GM12878 (cell line): ENCODE data around the gene CENPP. TPM values are rescaled to one million over a fixed set of nuclear protein-coding genes. Genes with fewer than 3 reads are reported as not detected.

Source experiments
- ATF7 ChIP-seq: fragments of 450-650 bp; IDR thresholded peaks from 2 replicates; pipeline ENCODE4 v1.6.1; 2016; ENCODE audit warnings: low read depth, mild to moderate bottlenecking
- BRCA1 ChIP-seq: IDR thresholded peaks from 2 replicates; pipeline ENCODE4 v1.6.1; 2011; ENCODE audit warnings: low read depth, low read length, improper control_type of control experiment
- CEBPB ChIP-seq, 2 experiments: fragments of 150-350 bp in 1 of 2; IDR thresholded peaks; 2 replicates each; pipeline ENCODE4 v1.6.1; 2012 to 2014; ENCODE audit warnings: low read depth in 2 of 2, low read length in 2 of 2, borderline replicate concordance in 1 of 2, inconsistent platforms in 1 of 2
- ETV6 ChIP-seq, 2 experiments: fragments of 450-650 bp in 1 of 2; IDR thresholded peaks in 1 of 2; conservative IDR thresholded peaks in 1 of 2; 2 replicates each; pipeline ENCODE4 v1.6.1; 2014; ENCODE audit warnings: antibody characterized with exemption in 1 of 2, borderline replicate concordance in 1 of 2, low read depth in 1 of 2, mild to moderate bottlenecking in 1 of 2, moderate library complexity in 1 of 2
- EZH2 ChIP-seq: IDR thresholded peaks from 2 replicates; pipeline ENCODE4 v1.6.1; 2012; ENCODE audit warnings: low read depth, mild to moderate bottlenecking, control low read depth, inconsistent platforms, low read length, borderline replicate concordance; ENCODE audit not compliant: control insufficient read depth
- MTA2 ChIP-seq: fragments of 450-650 bp; IDR thresholded peaks from 2 replicates; pipeline ENCODE4 v1.6.1; 2016; ENCODE audit warnings: low read depth, mild to moderate bottlenecking, moderate library complexity
- MTA3 ChIP-seq: IDR thresholded peaks from 2 replicates; pipeline ENCODE4 v1.6.1; 2012; ENCODE audit warnings: low read length, inconsistent platforms, borderline replicate concordance
- RCOR1 ChIP-seq: conservative IDR thresholded peaks from 2 replicates; pipeline ENCODE4 v1.6.1; 2012; ENCODE audit warnings: low read depth, low read length, improper control_type of control experiment
- SIX5 ChIP-seq: IDR thresholded peaks from 2 replicates; pipeline ENCODE4 v1.6.1; 2011; ENCODE audit warnings: mild to moderate bottlenecking, low read depth, low read length, moderate library complexity; ENCODE audit not compliant: severe bottlenecking
- STAT1 ChIP-seq: fragments of 450-650 bp; conservative IDR thresholded peaks from 2 replicates; pipeline ENCODE4 v1.6.1; 2014; ENCODE audit warnings: antibody characterized with exemption, mild to moderate bottlenecking
- WRNIP1 ChIP-seq: IDR thresholded peaks from 2 replicates; pipeline ENCODE4 v1.6.1; 2011; ENCODE audit warnings: low read depth, low read length, improper control_type of control experiment, borderline replicate concordance
- ZNF384 ChIP-seq: IDR thresholded peaks from 2 replicates; pipeline ENCODE4 v1.6.1; 2012; ENCODE audit warnings: low read depth, mild to moderate bottlenecking, low read length, improper control_type of control experiment, borderline replicate concordance
- polyA plus RNA-seq, 11 experiments: library from polyadenylated mRNA; depleted of rRNA in 4 of 11; unstranded in 6 of 11; stranded (reverse) in 5 of 11; fragments of >200 nt; fragmentation: Nextera tagmentation in 4 of 11; fragmentation: Illumina TruSeq in 1 of 11; extraction: Ambion mirVana in 4 of 11; extraction: Trizol in 1 of 11; gene quantifications; 1 replicate in 1 of 11; 2 replicates in 10 of 11; pipeline versions ENCODE4 v1.2.1 to v1.2.3, GENCODE V29; 2011 to 2016; ENCODE audit warnings: inconsistent platforms in 2 of 11, missing spikeins in 2 of 11, low read depth in 1 of 11
- total RNA-seq, 4 experiments: library from RNA; depleted of rRNA in 3 of 4; stranded (reverse); fragments of >200 nt in 3 of 4; fragmentation: Illumina TruSeq in 1 of 4; extraction: Trizol in 1 of 4; gene quantifications; 2 replicates each; pipeline versions ENCODE4 v1.2.1 to v1.2.3, GENCODE V29; 2013 to 2021
- TF ChIP-seq, protein P1 (sequence below): IDR thresholded peaks from 2 replicates; pipeline ENCODE4 v1.6.1; 2011; ENCODE audit warnings: low read depth, low read length, improper control_type of control experiment, borderline replicate concordance
- TF ChIP-seq, protein P2 (sequence below): fragments of 450-650 bp; IDR thresholded peaks from 2 replicates; pipeline ENCODE4 v1.6.1; 2017; ENCODE audit warnings: mild to moderate bottlenecking, moderate library complexity
- TF ChIP-seq, protein P3 (sequence below): IDR thresholded peaks from 2 replicates; pipeline ENCODE4 v1.6.1; 2011; ENCODE audit warnings: borderline replicate concordance, low read depth, mild to moderate bottlenecking, moderate library complexity, mixed read lengths, low read length; ENCODE audit not compliant: insufficient read depth; ENCODE audit errors: extremely low read length
- TF ChIP-seq, protein P4 (sequence below): IDR thresholded peaks from 2 replicates; pipeline ENCODE4 v1.6.1; 2012; ENCODE audit warnings: improper control_type of control experiment, low read depth, low read length; ENCODE audit not compliant: insufficient replicate concordance

Gene CENPP
- total and polyA plus RNA-seq, 10 of the 15 experiments (the other 5 are each of a cell fraction or from before 2014, with no cell fraction given): 9.4 to 31.4 (median 19.8) TPM

DNA sequence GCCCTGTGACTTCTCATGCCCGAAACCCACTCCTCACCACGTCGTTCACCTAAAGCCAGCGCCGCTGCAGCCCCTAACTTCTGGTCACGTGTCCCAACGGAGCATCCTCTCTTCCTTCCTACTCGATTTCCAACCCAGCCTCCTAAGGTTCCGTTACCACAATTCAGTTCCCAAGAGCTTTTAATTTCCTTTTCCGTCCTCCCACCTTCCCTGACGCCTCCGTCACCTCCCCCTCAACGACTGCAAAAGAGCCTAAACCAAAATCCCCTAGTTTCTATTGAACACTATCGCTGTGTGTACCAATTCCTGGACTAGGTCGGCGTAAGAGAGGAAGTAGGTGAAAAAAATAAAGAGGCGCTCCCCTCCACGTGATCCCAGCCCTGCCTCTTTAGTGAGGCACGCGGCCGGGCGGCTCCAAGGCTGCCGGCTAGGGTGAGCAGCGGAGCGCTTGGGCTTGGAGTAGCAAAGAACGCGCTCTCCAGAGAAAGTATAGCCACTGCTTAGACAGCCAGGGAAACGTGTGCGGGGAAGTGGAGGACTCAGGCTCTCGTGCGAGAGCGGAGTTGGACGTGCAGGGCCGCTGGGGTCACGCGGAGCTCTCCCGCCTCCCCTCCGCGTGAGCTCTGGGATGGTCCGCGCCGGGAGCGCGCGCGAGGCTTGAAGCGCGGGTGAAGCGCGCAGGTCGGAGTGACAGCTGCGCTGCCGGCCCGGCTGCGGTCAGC, at the start of gene CENPP, which contains the start of gene NOL8 (continued):
- TF ChIP-seq STAT1: peak; percentile 79
- TF ChIP-seq ATF7: peak; percentile 100
- TF ChIP-seq, protein P1, sequence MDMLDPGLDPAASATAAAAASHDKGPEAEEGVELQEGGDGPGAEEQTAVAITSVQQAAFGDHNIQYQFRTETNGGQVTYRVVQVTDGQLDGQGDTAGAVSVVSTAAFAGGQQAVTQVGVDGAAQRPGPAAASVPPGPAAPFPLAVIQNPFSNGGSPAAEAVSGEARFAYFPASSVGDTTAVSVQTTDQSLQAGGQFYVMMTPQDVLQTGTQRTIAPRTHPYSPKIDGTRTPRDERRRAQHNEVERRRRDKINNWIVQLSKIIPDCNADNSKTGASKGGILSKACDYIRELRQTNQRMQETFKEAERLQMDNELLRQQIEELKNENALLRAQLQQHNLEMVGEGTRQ: peak; percentile 84
- TF ChIP-seq CEBPB (IDR thresholded peaks at IDR 0.05; ENCODE audit: borderline replicate concordance in 1 of 2, low read depth in 2 of 2, low read length in 2 of 2): no peak
- TF ChIP-seq SIX5: peak; percentile 61
- peak; percentile 95; the same call in 1 of the 2 replicates for TF ChIP-seq WRNIP1
- TF ChIP-seq, protein P2, sequence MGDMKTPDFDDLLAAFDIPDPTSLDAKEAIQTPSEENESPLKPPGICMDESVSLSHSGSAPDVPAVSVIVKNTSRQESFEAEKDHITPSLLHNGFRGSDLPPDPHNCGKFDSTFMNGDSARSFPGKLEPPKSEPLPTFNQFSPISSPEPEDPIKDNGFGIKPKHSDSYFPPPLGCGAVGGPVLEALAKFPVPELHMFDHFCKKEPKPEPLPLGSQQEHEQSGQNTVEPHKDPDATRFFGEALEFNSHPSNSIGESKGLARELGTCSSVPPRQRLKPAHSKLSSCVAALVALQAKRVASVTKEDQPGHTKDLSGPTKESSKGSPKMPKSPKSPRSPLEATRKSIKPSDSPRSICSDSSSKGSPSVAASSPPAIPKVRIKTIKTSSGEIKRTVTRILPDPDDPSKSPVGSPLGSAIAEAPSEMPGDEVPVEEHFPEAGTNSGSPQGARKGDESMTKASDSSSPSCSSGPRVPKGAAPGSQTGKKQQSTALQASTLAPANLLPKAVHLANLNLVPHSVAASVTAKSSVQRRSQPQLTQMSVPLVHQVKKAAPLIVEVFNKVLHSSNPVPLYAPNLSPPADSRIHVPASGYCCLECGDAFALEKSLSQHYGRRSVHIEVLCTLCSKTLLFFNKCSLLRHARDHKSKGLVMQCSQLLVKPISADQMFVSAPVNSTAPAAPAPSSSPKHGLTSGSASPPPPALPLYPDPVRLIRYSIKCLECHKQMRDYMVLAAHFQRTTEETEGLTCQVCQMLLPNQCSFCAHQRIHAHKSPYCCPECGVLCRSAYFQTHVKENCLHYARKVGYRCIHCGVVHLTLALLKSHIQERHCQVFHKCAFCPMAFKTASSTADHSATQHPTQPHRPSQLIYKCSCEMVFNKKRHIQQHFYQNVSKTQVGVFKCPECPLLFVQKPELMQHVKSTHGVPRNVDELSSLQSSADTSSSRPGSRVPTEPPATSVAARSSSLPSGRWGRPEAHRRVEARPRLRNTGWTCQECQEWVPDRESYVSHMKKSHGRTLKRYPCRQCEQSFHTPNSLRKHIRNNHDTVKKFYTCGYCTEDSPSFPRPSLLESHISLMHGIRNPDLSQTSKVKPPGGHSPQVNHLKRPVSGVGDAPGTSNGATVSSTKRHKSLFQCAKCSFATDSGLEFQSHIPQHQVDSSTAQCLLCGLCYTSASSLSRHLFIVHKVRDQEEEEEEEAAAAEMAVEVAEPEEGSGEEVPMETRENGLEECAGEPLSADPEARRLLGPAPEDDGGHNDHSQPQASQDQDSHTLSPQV: no peak
- TF ChIP-seq BRCA1: no peak; the same call in 1 of the 2 replicates
- no peak for TF ChIP-seq EZH2
- 0 out of 2 replicates have a peak, but pooled peaks have one; percentile 84 for TF ChIP-seq RCOR1
- TF ChIP-seq, protein P3, sequence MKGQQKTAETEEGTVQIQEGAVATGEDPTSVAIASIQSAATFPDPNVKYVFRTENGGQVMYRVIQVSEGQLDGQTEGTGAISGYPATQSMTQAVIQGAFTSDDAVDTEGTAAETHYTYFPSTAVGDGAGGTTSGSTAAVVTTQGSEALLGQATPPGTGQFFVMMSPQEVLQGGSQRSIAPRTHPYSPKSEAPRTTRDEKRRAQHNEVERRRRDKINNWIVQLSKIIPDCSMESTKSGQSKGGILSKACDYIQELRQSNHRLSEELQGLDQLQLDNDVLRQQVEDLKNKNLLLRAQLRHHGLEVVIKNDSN: peak; percentile 94
- TF ChIP-seq MTA3: no peak
- peak in 1 of 2 experiments; percentile 44; a peak in 1 of 4 replicates for TF ChIP-seq ETV6 (conservative IDR thresholded peaks at IDR 0.05 in 1 of 2, IDR thresholded peaks at IDR 0.05 in 1 of 2; ENCODE audit: borderline replicate concordance in 1 of 2, low read depth in 1 of 2)
- TF ChIP-seq MTA2: 0 out of 2 replicates have a peak, but pooled peaks have one; percentile 1
- TF ChIP-seq, protein P4, sequence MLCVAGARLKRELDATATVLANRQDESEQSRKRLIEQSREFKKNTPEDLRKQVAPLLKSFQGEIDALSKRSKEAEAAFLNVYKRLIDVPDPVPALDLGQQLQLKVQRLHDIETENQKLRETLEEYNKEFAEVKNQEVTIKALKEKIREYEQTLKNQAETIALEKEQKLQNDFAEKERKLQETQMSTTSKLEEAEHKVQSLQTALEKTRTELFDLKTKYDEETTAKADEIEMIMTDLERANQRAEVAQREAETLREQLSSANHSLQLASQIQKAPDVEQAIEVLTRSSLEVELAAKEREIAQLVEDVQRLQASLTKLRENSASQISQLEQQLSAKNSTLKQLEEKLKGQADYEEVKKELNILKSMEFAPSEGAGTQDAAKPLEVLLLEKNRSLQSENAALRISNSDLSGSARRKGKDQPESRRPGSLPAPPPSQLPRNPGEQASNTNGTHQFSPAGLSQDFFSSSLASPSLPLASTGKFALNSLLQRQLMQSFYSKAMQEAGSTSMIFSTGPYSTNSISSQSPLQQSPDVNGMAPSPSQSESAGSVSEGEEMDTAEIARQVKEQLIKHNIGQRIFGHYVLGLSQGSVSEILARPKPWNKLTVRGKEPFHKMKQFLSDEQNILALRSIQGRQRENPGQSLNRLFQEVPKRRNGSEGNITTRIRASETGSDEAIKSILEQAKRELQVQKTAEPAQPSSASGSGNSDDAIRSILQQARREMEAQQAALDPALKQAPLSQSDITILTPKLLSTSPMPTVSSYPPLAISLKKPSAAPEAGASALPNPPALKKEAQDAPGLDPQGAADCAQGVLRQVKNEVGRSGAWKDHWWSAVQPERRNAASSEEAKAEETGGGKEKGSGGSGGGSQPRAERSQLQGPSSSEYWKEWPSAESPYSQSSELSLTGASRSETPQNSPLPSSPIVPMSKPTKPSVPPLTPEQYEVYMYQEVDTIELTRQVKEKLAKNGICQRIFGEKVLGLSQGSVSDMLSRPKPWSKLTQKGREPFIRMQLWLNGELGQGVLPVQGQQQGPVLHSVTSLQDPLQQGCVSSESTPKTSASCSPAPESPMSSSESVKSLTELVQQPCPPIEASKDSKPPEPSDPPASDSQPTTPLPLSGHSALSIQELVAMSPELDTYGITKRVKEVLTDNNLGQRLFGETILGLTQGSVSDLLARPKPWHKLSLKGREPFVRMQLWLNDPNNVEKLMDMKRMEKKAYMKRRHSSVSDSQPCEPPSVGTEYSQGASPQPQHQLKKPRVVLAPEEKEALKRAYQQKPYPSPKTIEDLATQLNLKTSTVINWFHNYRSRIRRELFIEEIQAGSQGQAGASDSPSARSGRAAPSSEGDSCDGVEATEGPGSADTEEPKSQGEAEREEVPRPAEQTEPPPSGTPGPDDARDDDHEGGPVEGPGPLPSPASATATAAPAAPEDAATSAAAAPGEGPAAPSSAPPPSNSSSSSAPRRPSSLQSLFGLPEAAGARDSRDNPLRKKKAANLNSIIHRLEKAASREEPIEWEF: peak; percentile 21
- TF ChIP-seq ZNF384: peak; percentile 96
